Cortex of kidney (tissue), 1 donor: Measurements from ENCODE around the gene SPATA33.
"Not testable (repeated sequence)": the region's sequence is repeated elsewhere in the genome, so short reads cannot be mapped to it uniquely, and the experiment has no call there.

ENCODE experiments used
- DNase-seq: peaks from one replicate; lab custom pipeline; 2025; lab: John Stamatoyannopoulos, UW

The SPATA33 gene

GRCh38 chr16:89664238-89664637, 6.6 kb downstream of the SPATA33 start:
- not testable (repeated sequence) for DNase-seq

- not testable (repeated sequence) for DNase-seq
These were observed 9.4 kb downstream of the SPATA33 start for GRCh38 chr16:89667000-89667399.

DNA sequence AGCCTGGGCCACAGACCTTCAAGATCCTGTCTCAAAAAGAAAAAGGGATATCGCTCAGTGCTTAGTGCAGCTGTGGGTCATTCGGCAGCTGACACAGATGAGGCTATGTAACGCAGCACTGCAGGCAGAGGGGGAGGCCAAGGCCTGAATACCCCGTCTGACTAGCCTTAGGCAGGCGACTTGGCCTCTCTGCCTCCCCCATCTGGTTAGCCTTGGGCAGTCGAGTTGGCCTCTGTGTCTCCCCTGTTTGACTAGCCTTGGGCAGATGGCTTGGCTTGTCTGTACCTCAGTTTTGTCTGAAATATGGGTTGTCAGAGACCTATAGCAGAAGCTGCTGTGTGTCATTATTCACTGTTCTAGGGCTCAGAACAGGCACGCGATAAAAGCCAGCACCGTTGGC, 10.0 kb downstream of the SPATA33 start:
- no peak for DNase-seq

DNA sequence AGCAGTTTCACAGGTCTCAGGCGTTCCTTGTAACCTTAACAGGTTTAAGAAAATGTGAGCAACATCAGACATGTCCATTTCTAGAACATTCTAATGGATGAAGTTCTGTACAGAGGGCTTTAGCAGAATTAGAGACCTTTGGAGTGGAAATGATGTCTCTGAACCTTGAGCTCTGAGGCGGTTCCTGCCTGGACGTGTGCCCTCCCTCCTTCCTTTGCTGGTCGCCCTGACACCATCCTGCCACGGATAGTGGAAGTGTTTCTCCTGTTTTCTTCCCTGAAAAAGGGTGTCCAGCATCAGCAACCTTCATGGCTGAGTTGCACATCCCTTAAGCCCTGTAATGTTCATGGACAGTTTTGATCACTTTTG, 11.1 kb downstream of the SPATA33 start:
- DNase-seq, result no peak

DNA sequence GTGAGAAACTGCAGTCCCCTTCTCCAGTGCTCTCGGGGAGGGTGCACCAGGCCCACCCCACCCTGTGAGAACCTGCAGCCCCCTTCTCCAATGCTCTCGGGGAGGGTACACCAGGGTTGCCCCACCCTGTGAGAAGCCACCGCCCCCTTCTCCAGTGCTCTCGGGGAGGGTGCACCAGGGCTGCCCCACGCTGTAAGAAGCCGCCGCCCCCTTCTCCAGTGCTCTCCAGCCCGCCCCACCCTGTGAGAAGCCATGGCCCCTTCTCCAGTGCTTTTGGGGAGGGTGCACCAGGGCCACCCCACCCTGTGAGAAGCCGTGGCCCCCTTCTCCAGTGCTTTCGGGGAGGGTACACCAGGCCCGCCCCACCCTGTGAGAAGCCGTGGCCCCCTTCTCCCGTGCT, 12.1 kb downstream of the SPATA33 start:
- no peak for DNase-seq

GRCh38 chr16:89670496-89671431, 13.1 kb downstream of the SPATA33 start:
- no peak for DNase-seq

- not testable (repeated sequence) for DNase-seq
These were observed 13.9 kb downstream of the SPATA33 start for GRCh38 chr16:89671565-89671964.

DNA sequence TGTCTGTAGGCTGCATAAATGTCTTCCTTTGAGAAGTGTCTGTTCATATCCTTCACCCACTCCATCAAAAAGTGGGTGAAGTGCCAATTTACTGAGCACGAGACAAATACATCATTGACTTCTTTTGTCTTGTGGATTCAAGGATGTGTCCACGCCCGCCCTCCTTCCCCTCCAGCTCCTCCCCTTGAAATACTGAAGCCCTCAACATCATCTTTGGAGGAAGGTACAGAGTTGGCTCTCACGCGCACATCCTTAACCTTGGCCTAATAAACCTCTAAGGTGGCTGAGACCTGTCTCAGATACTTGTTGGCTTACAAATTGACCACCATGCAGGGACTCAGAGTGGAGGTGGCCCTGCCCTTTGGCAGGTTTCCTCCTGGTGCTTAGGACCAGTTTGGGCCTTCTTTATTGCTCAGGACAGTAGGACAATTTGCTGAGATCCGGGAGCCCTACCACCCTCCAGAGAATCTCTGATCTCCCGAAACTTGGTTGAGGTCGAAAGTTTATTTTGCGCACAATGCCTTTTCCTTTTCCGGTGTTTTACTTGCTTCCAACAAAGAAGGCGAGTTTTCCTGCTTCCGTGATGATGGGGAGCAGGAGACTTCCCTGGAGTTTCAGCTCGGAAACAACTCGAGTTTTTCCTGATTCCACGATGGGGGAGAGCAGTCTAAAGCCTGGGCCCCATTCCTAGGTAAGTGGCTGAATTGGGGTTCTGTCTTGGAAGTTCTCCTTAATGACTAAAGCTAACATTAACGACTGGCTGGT, 14.7 kb downstream of the SPATA33 start:
- no peak for DNase-seq

DNA sequence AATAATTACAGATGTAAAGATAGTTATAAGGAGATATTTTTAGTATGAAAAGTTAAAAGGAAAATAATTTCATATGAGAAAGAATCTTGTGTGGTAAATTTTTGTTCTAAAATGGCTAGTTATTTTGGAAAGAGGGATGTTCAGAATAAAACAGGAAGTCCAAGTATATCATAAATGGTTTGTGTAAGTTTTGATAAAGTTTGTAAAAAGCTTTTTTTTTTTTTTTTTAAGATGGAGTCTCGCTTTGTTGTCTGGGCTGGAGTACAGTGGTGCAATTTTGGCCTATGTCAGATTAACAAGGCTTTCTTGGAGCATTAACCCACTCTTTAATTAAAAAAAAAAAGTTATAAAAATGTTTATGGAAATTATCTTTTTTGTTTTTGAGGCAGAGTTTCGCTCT, 20.6 kb downstream of the SPATA33 start:
- DNase-seq, result no peak

- DNase-seq, result no peak
These were observed 28.3 kb downstream of the SPATA33 start for GRCh38 chr16:89685916-89686315.

- DNase-seq, result peak; percentile 46
These were observed 29.0 kb downstream of the SPATA33 start, which contains the start of gene CDK10 for GRCh38 chr16:89686520-89687091. CDK10 (plus strand) TSS chr16:89686689; CDS start chr16:89686711, 22 bp downstream.

DNA sequence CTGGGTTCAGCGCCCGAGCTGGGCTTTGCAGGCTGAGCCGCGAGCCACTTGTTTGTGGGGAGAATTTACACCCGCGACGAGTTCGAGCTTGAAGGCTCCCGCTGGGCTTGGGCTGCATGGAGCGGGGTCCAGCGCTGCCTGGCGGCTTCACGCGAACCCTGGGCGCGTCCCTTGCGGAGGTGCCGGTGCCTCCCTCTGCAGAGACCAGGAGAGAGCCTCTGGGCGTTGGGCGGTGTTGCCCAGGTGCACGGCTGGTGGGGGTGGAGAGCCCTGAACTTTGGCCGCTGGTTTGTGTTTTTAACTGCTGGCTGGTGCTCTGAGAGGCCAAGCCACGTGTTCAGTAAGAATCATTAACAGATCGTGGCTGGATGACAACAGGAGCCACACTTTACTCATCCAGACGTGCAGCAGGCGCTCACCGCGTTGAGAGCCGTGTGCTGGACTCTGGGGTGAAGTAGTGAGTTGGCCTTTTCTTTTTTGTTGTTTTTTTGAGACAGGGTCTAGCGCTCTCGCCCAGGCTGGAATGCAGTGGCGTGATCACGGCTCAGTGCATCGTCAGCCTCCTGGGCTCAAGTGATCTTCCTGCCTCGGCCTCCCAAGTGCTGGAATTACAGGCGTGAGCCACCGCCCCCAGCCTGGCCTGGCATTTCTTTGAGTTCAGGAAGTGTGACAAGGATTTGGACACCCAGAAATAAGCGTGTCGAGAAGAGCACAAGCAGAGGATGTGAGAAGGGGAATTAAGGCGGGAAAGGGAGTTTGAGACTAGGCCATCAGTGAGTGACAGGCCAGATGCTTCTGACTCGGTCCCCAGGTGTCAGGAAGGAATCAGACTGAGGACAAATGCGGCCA, 29.7 kb downstream of the SPATA33 start:
- DNase-seq, result no peak

- DNase-seq, result no peak
These were observed 30.8 kb downstream of the SPATA33 start for GRCh38 chr16:89688395-89688794.

DNA sequence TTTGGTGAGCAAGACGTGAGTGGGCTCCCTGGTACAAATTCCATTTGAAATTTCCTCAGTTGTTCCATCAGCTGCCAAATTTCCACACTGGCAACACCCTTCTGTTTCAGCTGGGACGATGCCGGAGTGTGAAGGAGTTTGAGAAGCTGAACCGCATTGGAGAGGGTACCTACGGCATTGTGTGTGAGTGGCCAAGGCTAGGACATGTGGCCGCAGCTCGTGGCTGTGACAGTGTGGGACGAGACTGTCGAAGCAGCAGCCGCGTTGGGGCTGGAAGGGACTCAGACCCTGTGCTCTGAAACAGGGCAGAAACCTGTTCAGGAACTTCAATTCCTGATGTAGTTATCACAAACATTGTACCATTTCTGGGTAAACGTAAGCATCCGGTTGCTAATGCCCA, 31.5 kb downstream of the SPATA33 start:
- no peak for DNase-seq

GRCh38 chr16:89689621-89690020, 32.0 kb downstream of the SPATA33 start:
- not testable (repeated sequence) for DNase-seq

DNA sequence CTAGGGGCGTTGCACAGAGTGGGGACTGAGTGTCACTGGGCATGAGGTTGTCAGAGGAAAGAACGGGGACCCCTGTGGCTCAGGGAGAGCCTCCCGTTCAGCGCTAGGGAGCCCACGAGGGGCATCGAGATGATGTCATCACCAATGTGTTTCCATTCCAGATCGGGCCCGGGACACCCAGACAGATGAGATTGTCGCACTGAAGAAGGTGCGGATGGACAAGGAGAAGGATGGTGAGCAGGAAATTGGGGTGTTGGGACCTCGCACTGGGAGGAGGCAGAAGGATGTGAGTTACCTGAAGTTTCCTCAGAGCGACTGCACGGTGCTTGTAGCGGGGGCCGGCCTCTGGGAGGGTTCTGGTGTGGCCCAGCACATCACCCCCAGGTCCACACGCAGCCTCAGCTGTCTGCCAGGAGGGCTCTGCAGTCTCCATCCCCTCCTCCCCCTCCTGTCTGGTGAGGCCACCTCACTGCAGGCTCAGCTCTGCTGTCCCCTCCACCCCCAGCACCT, 32.8 kb downstream of the SPATA33 start:
- DNase-seq, result no peak

DNA sequence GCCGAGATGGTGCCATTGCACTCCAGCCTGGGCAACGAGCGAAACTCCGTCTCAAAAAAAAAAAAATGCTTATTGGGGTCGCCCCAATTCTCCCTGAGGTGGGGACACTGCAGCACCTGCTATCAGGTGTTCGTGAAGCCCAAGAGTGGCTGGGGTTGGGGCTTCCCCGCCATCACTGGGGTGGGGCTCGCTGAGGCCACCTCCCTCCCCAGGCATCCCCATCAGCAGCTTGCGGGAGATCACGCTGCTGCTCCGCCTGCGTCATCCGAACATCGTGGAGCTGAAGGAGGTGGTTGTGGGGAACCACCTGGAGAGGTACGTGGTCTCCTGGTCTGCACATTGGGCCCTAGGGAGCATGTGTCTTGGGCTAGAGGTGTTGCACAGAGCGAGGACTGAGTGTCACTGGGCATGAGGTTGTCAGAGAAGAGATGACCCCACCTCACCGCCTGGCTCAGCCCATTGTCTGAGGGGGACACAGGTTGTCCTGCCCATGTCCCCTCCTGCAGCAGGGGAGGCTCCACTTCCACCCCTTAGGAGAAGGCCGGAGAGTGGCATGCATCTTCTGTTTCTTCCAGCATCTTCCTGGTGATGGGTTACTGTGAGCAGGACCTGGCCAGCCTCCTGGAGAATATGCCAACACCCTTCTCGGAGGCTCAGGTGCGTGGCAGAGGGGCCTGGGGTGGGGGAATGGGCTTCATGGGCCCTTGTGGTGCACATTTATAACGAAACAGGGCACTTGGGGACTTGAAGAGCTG, 33.8 kb downstream of the SPATA33 start:
- no peak for DNase-seq

DNA sequence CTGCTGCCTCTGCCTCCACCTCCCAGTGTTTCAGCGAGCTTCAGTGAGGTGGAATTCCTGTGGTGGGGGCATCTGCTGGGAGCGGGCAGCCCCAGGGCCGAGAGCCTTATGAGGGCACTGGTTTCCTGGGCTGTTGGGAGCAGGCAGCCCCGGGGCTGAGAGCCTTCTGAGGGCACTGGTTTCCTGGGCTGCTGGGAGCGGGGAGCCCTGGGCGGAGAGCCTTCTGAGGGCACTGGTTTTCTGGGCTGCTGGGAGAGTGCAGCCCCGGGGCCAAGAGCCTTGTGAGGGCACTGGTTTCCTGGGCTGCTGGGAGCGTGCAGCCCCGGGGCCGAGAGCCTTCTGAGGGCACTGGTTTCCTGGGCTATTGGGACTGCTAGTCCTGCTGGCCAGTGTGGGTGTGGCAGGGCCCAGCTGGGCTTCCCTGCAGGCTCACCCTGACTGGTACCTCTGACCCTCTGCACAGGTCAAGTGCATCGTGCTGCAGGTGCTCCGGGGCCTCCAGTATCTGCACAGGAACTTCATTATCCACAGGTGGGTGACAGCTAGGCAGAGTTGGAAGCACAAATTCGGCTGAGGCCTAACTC, 34.4 kb downstream of the SPATA33 start:
- DNase-seq, result no peak

- no peak for DNase-seq
These were observed 35.7 kb downstream of the SPATA33 start for GRCh38 chr16:89693289-89693731.
